CD8-positive, alpha-beta memory T cell (primary cell): ENCODE data around the gene ME2. TPM values are rescaled to one million over a fixed set of nuclear protein-coding genes. Genes with fewer than 3 reads are reported as not detected.

ENCODE experiments used
- CTCF ChIA-PET: fragments of 350-600 bp; sonication (Branson Sonifier 250); formaldehyde crosslinking; loops from one replicate; lab custom pipeline; 2021; ENCODE audit warnings: antibody characterized with exemption; lab: Charles Lee
- POLR2A ChIA-PET: fragments of 350-600 bp; sonication (Branson Sonifier 250); formaldehyde crosslinking; loops from one replicate; lab custom pipeline; 2021; ENCODE audit warnings: antibody characterized with exemption; lab: Charles Lee
- DNase-seq, 5 donors: peaks; one replicate each; pipeline versions ENCODE4 v3.0.0 to v3.0.0-alpha.2; 2020 to 2022; ENCODE audit warnings: mixed read lengths in 1 of 5
- H3K27ac ChIP-seq: one replicate; pipeline ENCODE4 v1.7.0; 2013; ENCODE audit warnings: low read depth, mild to moderate bottlenecking, low read length, moderate library complexity
- H3K27me3 ChIP-seq: 2 replicates; pipeline ENCODE4 v1.7.0; 2013; ENCODE audit warnings: low read length, mild to moderate bottlenecking; ENCODE audit not compliant: insufficient read depth, poor library complexity, severe bottlenecking
- H3K36me3 ChIP-seq: 2 replicates; pipeline ENCODE4 v1.7.0; 2013; ENCODE audit warnings: mild to moderate bottlenecking, low read length, moderate library complexity; ENCODE audit not compliant: insufficient read depth
- H3K4me1 ChIP-seq: 2 replicates; pipeline ENCODE4 v1.7.0; 2013; ENCODE audit warnings: mild to moderate bottlenecking, low read length, moderate library complexity; ENCODE audit not compliant: insufficient read depth
- H3K4me3 ChIP-seq: 2 replicates; pipeline ENCODE4 v1.7.0; 2013; ENCODE audit warnings: mild to moderate bottlenecking, low read length
- H3K9me3 ChIP-seq: 2 replicates; pipeline ENCODE4 v1.7.0; 2013; ENCODE audit warnings: mild to moderate bottlenecking, low read length
- H3K27ac Mint-ChIP-seq, 8 donors: one replicate each; pipeline ENCODE4 v1.8.0; 2020 to 2021; ENCODE audit warnings: mixed read lengths in 8 of 8, mild to moderate bottlenecking in 6 of 8, inconsistent platforms in 3 of 8, moderate library complexity in 3 of 8
- H3K27me3 Mint-ChIP-seq, 2 donors: one replicate each; pipeline ENCODE4 v1.8.0; 2020 to 2021; ENCODE audit warnings: mixed read lengths in 2 of 2, mild to moderate bottlenecking in 1 of 2, moderate library complexity in 1 of 2
- H3K36me3 Mint-ChIP-seq, 3 donors: one replicate each; pipeline ENCODE4 v1.8.0; 2020 to 2021; ENCODE audit warnings: mixed read lengths in 3 of 3, inconsistent platforms in 1 of 3, mild to moderate bottlenecking in 1 of 3
- H3K4me1 Mint-ChIP-seq, 3 donors: one replicate each; pipeline ENCODE4 v1.8.0; 2020 to 2021; ENCODE audit warnings: mixed read lengths in 3 of 3, inconsistent platforms in 1 of 3, mild to moderate bottlenecking in 1 of 3
- H3K4me3 Mint-ChIP-seq, 7 donors: one replicate each; pipeline ENCODE4 v1.8.0; 2020 to 2021; ENCODE audit warnings: mixed read lengths in 7 of 7, mild to moderate bottlenecking in 6 of 7, moderate library complexity in 4 of 7, inconsistent platforms in 2 of 7
- H3K9me3 Mint-ChIP-seq, 5 donors: one replicate each; pipeline ENCODE4 v1.8.0; 2020 to 2022; ENCODE audit warnings: mixed read lengths in 5 of 5, mild to moderate bottlenecking in 3 of 5, moderate library complexity in 2 of 5, inconsistent platforms in 1 of 5
- polyA plus RNA-seq: library from polyadenylated mRNA; unstranded; fragments of 300-500 nt; fragmentation: Illumina TruSeq; gene quantifications from one replicate; pipeline ENCODE4 v1.2.3, GENCODE V29; 2021
- total RNA-seq, 2 experiments: library from RNA; stranded (reverse); gene quantifications; one replicate each; pipeline ENCODE4 v1.2.3, GENCODE V29; 2021

ME2 gene
- total and polyA plus RNA-seq, 3 experiments from 2014 or later = 53.9 to 120 (median 114) TPM

DNA sequence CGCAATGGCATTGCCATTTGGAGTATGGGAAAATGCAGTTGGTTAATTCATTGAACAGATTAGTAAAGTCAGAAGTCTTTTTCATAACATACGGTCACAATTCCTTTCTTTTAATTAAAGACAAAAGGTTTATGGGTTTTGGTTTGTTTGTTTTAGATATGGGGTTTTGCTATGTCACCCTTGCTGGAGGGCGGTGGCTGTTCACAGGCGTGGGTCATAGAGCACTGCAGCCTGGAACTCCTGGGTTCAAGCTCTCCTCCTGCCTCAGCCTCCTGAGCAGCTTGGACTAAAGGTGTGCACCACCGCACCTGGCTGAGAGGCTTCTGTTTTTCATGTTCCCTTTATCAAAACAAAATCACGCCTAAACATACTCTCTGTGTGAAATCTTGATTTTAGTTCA is 70.3 kb downstream of the ME2 start:
- Mint-ChIP-seq H3K4me3 (no peak overlapping the region), H3K4me1 (no peaks in the 10 kb centered on the region), H3K9me3 (no peaks in the 10 kb centered on the region), H3K27ac (no peak overlapping the region), H3K27me3 (no peaks in the 10 kb centered on the region), H3K36me3 (peaks cover 0 to 28% (median 6%) of the 10 kb centered on the region in 3 donors)
- Histone ChIP-seq H3K4me1 (no peaks in the 10 kb centered on the region), H3K27me3 (no peaks in the 10 kb centered on the region), H3K27ac (no peak overlapping the region), H3K4me3 (no peak overlapping the region), H3K36me3 (no peaks in the 10 kb centered on the region), H3K9me3 (no peaks in the 10 kb centered on the region)
- DNase-seq = no peak
- ChIA-PET CTCF (no interaction called here), POLR2A (no interaction called here)

DNA sequence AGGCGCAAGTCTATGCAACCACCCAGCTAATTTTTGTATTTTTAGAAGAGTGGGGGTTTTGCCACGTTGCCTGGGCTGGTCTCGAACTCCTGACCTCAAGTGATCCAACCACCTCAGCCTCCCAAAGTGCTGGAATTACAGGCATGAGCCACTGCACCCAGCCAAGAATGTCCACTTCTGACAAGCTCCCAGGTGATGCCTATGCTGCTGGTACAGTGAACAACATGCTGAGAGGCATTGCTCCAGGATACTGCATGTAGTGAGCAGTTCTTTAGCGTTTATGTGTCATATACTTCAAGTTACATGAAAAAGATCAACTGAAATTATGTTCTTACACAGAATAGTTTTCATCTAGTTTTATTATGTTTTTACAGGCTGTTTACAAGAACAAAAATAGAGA is 71.7 kb downstream of the ME2 start:
- Mint-ChIP-seq H3K36me3 (peaks cover 0 to 19% (median 2%) of the 10 kb centered on the region in 3 donors), H3K9me3 (no peaks in the 10 kb centered on the region), H3K27me3 (no peaks in the 10 kb centered on the region), H3K4me3 (no peak overlapping the region), H3K4me1 (no peaks in the 10 kb centered on the region), H3K27ac (peak overlapping the region in 2 of 8 donors; percentile 2 to 35)
- H3K4me3 ChIP-seq = no peak overlapping the region
- H3K27ac ChIP-seq = no peak overlapping the region
- no peaks in the 10 kb centered on the region for H3K4me1 ChIP-seq
- ChIA-PET POLR2A (no interaction called here), CTCF (no interaction called here)
- H3K27me3 ChIP-seq = no peaks in the 10 kb centered on the region
- H3K9me3 ChIP-seq = no peaks in the 10 kb centered on the region
- H3K36me3 ChIP-seq = no peaks in the 10 kb centered on the region
- DNase-seq = no peak

DNA sequence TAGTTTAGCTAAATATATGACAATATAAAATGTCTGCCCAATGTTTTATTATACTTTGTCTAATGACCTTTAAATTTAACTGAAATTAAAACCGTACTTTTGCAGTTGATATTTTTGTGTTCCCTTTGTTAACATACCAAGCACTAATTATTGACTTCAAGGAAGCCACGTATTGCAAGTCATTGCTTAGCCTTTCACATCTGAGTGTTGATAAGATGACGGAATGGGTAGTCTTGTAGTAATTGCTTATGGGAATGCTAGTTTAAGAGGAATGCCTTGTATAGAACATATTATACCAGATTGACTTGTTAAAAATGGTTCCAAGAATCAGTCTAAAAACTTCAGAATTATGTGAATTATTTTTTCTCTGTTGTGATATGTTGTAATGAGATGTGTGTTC is 74.9 kb downstream of the ME2 start:
- Histone ChIP-seq H3K27ac (no peak overlapping the region), H3K36me3 (no peaks in the 10 kb centered on the region), H3K9me3 (no peaks in the 10 kb centered on the region), H3K27me3 (no peaks in the 10 kb centered on the region), H3K4me1 (no peaks in the 10 kb centered on the region), H3K4me3 (no peak overlapping the region)
- DNase-seq = no peak
- H3K27me3 Mint-ChIP-seq = peaks cover 0 to 6% of the 10 kb centered on the region in 2 donors
- no peak overlapping the region for H3K4me3 Mint-ChIP-seq
- POLR2A ChIA-PET = no interaction called here
- H3K36me3 Mint-ChIP-seq = no peaks in the 10 kb centered on the region
- H3K4me1 Mint-ChIP-seq = no peaks in the 10 kb centered on the region
- no peaks in the 10 kb centered on the region for H3K9me3 Mint-ChIP-seq
- CTCF ChIA-PET = no interaction called here
- no peak overlapping the region for H3K27ac Mint-ChIP-seq

DNA sequence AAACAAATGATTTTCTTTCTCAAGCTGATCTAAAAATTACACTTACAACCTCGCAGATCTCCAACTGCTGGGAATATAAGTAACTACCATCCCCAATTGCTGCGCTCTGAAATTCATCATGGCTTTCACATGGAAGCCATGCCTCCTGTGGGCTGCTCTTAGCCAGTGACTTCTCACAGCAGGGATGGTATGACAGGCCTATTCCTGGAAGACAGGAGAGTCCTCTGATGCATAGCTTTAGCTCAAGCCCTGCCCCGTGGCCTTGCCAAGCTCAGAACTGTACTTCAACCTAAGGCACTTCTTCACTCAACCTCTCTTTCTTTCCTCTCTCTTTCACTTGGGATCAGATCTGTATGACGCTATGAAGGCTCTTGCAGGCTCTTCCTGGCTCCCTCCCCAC is 76.3 kb downstream of the ME2 start:
- H3K27ac ChIP-seq = no peak overlapping the region
- no peaks in the 10 kb centered on the region for H3K36me3 Mint-ChIP-seq
- CTCF ChIA-PET = interaction anchor here (1.7 to 1.9 kb wide), 2 partner anchors 11 to 12 kb away, joined by 3 to 7 read pairs; no protein-coding TSS in a partner anchor
- H3K9me3 Mint-ChIP-seq = peaks cover 0 to 7% (median 2%) of the 10 kb centered on the region in 5 donors
- H3K36me3 ChIP-seq = no peaks in the 10 kb centered on the region
- H3K27ac Mint-ChIP-seq = no peak overlapping the region
- H3K4me1 ChIP-seq = no peaks in the 10 kb centered on the region
- DNase-seq = no peak
- H3K27me3 Mint-ChIP-seq = peaks cover 3 to 10% of the 10 kb centered on the region in 2 donors
- POLR2A ChIA-PET = no interaction called here
- no peaks in the 10 kb centered on the region for H3K4me1 Mint-ChIP-seq
- no peak overlapping the region for H3K4me3 Mint-ChIP-seq
- H3K27me3 ChIP-seq = no peaks in the 10 kb centered on the region
- H3K9me3 ChIP-seq = no peaks in the 10 kb centered on the region
- H3K4me3 ChIP-seq = no peak overlapping the region

DNA sequence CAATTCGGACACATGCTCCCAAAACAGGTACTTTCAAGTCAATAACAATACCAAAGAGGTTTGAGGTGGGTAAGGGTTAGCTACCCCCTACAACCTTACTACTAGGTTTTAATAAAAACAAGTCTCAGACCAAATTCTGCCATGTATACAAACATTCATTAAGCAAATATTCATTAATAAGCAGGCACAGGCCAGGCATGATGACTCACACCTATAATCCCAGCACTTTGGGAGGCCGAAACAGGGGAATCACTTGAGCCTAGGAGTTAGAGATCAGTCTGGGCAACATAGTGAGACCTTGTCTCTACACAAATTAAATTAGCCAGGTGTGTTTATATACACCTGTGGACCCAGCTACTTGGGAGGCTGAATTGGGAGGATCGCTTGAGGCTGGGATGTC is 77.2 kb downstream of the ME2 start:
- H3K4me1 Mint-ChIP-seq = no peaks in the 10 kb centered on the region
- CTCF ChIA-PET = interaction anchor here (1.7 to 1.9 kb wide), 2 partner anchors 11 kb away, joined by 3 to 7 read pairs; no protein-coding TSS in a partner anchor
- POLR2A ChIA-PET = no interaction called here

DNA sequence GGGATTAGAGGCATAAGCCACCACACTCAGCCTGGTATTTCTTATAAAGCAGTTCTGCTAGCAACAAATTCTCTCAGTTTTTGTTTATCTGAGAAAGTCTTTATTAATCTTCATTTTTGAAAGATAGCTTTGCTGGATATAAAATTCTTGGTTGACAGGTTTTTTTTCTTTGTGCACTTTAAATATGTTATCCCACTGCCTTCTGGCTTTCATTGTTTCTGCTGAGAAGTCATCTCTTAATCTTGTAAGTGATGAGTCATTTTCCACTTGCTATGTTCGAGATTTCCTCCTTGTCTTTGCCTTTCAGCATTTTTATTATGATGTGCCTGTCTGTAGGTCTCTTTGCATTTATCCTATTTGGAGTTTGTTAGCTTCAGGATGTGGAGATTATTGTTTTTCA is 83.1 kb downstream of the ME2 start:
- no peak overlapping the region for H3K4me3 ChIP-seq
- Mint-ChIP-seq H3K36me3 (peaks cover 1 to 16% (median 4%) of the 10 kb centered on the region in 3 donors), H3K4me3 (no peak overlapping the region), H3K27ac (no peak overlapping the region), H3K27me3 (peaks cover 10 to 11% of the 10 kb centered on the region in 2 donors), H3K9me3 (peaks cover 19 to 40% (median 37%) of the 10 kb centered on the region in 5 donors), H3K4me1 (no peaks in the 10 kb centered on the region)
- no peak for DNase-seq
- peaks cover 7% of the 10 kb centered on the region for H3K9me3 ChIP-seq
- H3K36me3 ChIP-seq = no peaks in the 10 kb centered on the region
- CTCF ChIA-PET = no interaction called here
- POLR2A ChIA-PET = no interaction called here
- no peak overlapping the region for H3K27ac ChIP-seq
- H3K4me1 ChIP-seq = no peaks in the 10 kb centered on the region
- no peaks in the 10 kb centered on the region for H3K27me3 ChIP-seq

More for the DNA sequence above, 77.2 kb downstream of the ME2 start:
- DNase-seq = no peak
- Histone ChIP-seq H3K9me3 (no peaks in the 10 kb centered on the region), H3K27me3 (no peaks in the 10 kb centered on the region), H3K27ac (no peak overlapping the region), H3K4me3 (no peak overlapping the region), H3K4me1 (no peaks in the 10 kb centered on the region), H3K36me3 (no peaks in the 10 kb centered on the region)
- Mint-ChIP-seq H3K9me3 (peaks cover 5 to 16% (median 9%) of the 10 kb centered on the region in 5 donors), H3K4me3 (no peak overlapping the region), H3K27ac (no peak overlapping the region), H3K36me3 (peaks cover 0 to 5% (median 1%) of the 10 kb centered on the region in 3 donors), H3K27me3 (peaks cover 5 to 10% of the 10 kb centered on the region in 2 donors)

DNA sequence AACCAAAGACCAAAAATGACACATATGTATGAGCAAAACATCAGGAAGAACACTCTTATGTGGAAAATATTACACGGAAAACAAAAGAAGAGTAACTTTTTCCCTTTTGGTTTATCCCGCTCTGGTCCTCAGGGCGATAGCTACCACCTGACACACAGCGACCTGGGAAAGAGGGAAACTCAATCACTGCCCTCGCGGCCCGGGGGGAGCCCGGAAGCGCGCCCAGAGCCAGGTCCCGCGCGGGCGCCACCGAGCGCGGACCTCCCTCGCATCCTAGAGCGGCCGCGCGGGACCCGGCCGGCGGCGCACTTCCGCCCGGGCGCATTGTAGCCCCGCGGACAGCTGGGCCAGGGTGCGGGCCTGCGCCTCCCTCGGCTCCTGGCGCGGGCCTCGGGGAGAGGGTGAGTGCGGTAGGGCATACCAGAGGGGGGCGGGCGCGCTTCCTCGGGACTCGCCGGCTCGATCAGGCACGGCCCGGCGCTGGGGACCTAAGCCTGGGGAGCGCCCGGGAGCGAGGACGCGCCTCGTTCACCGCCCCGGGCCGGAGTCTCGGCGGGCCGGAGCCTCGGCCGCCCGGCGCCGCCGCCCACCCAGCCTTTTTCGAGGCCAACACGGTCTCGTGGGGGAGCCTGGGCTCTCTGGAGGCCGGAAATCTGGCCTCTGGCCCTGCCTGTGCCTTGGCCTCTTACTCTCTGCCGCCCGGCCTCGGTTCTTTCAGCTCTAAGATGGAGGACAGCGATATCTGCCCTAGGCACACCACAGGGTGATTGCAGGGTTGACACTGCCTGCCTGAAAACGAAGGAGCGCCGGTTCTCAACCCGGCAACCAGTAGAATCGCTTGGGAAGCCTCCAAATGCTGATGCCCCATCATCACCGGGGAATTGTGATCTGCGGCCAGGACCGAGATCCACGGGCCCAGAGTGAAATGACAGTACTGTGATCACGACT is 89.1 kb downstream of the ME2 start, which contains the start of gene ELAC1:
Gene ELAC1 (plus strand): TSS at position 327 of the 948 bp plus-strand sequence. CDS start 6,365 bp downstream, outside the sequence.
- peak within 1 kb of the TSS; percentile 77 to 97 (median 94) for H3K27ac Mint-ChIP-seq
- peaks cover 22 to 37% (median 34%) of the 10 kb centered on the region in 3 donors for H3K4me1 Mint-ChIP-seq
- no peaks in the 10 kb centered on the region for H3K9me3 ChIP-seq
- H3K27me3 Mint-ChIP-seq = peaks cover 0 to 6% of the 10 kb centered on the region in 2 donors
- peaks cover 1 to 9% (median 4%) of the 10 kb centered on the region in 3 donors for H3K36me3 Mint-ChIP-seq
- ChIA-PET POLR2A (interaction anchor here (1.0 to 3.3 kb wide), 3 partner anchors 63 to 226 kb away, joined by 3 to 44 read pairs (median 35); partner anchors contain the start of genes ME2 and SMAD4), CTCF (interaction anchor here (0.7 to 2.6 kb wide), 5 partner anchors 12 to 670 kb away, joined by 3 to 10 read pairs (median 7); partner anchors contain the start of genes ME2, MRO and SMAD4)
- H3K4me1 ChIP-seq = peaks cover 9% of the 10 kb centered on the region
- H3K36me3 ChIP-seq = no peaks in the 10 kb centered on the region
- H3K4me3 ChIP-seq = peak within 1 kb of the TSS; percentile 87
- peak within 1 kb of the TSS; percentile 93 for H3K27ac ChIP-seq
- H3K4me3 Mint-ChIP-seq = peak within 1 kb of the TSS; percentile 92 to 97 (median 95)
- H3K9me3 Mint-ChIP-seq = peaks cover 3 to 11% (median 9%) of the 10 kb centered on the region in 5 donors
- H3K27me3 ChIP-seq = no peaks in the 10 kb centered on the region
- peak; percentile 39 to 74 (median 67) for DNase-seq
